OCI-LY1 (cell line): Measurements from ENCODE around the gene SCN2B.

ENCODE experiments used
- H2AFZ ChIP-seq: fragments of 200-600 bp; sonication (generic), shearing (Covaris generic); 2 replicates; pipeline ENCODE4 v1.6.0; 2014; ENCODE audit warnings: antibody characterized with exemption, mild to moderate bottlenecking, low read length
- H3F3A ChIP-seq: fragments of 200-600 bp; sonication (generic), shearing (Covaris generic); 2 replicates; pipeline ENCODE4 v1.6.0; 2014; ENCODE audit warnings: mild to moderate bottlenecking, antibody characterized with exemption, low read length, moderate library complexity; ENCODE audit not compliant: insufficient read depth
- H3K27ac ChIP-seq: fragments of 200-600 bp; sonication (generic); 2 replicates; pipeline ENCODE4 v1.5.1; 2014; ENCODE audit warnings: low read length, mixed run types, mild to moderate bottlenecking, low read depth; ENCODE audit not compliant: poor library complexity, severe bottlenecking
- H3K27me3 ChIP-seq: fragments of 200-600 bp; sonication (generic); 2 replicates; pipeline ENCODE4 v1.6.0; 2014; ENCODE audit warnings: antibody characterized with exemption, mild to moderate bottlenecking, low read length, moderate library complexity; ENCODE audit not compliant: insufficient read depth
- H3K36me3 ChIP-seq: fragments of 200-600 bp; sonication (generic); 2 replicates; pipeline ENCODE4 v1.6.1; 2014; ENCODE audit warnings: mild to moderate bottlenecking, antibody characterized with exemption, low read length, moderate library complexity, mixed read lengths; ENCODE audit not compliant: insufficient read depth
- H3K4me1 ChIP-seq: fragments of 200-600 bp; sonication (generic); 2 replicates; pipeline ENCODE4 v1.5.1; 2014; ENCODE audit warnings: mild to moderate bottlenecking, low read length, moderate library complexity; ENCODE audit not compliant: insufficient read depth, severe bottlenecking
- H3K4me2 ChIP-seq: fragments of 200-600 bp; sonication (generic), shearing (Covaris generic); 2 replicates; pipeline ENCODE4 v1.6.1; 2014; ENCODE audit warnings: low read length
- H3K4me3 ChIP-seq: fragments of 200-600 bp; sonication (generic); 2 replicates; pipeline ENCODE4 v1.5.1; 2014; ENCODE audit warnings: low read length, low read depth, mild to moderate bottlenecking, mixed read lengths; ENCODE audit not compliant: poor library complexity, severe bottlenecking
- H3K79me2 ChIP-seq: fragments of 200-600 bp; shearing (Covaris generic); 2 replicates; pipeline ENCODE4 v1.6.1; 2016; ENCODE audit warnings: mixed run types, low read length, mixed read lengths; ENCODE audit not compliant: insufficient read depth
- H3K9ac ChIP-seq: fragments of 200-600 bp; sonication (generic), shearing (Covaris generic); 2 replicates; pipeline ENCODE4 v1.6.1; 2014; ENCODE audit warnings: mild to moderate bottlenecking, low read length, mixed read lengths
- H3K9me2 ChIP-seq: fragments of 200-600 bp; sonication (generic), shearing (Covaris generic); 2 replicates; pipeline ENCODE4 v1.6.1; 2014; ENCODE audit warnings: low read depth, mild to moderate bottlenecking, low read length, mixed read lengths
- H3K9me3 ChIP-seq: fragments of 200-600 bp; shearing (Covaris generic); 2 replicates; pipeline ENCODE4 v1.6.1; 2014; ENCODE audit warnings: low read length, mixed read lengths
- H4K20me1 ChIP-seq: fragments of 200-600 bp; sonication (generic), shearing (Covaris generic); 2 replicates; pipeline ENCODE4 v1.6.0; 2016; ENCODE audit warnings: mild to moderate bottlenecking, low read length; ENCODE audit not compliant: insufficient read depth
- EZH2 ChIP-seq: fragments of 200-600 bp; sonication (generic), shearing (Covaris generic); IDR thresholded peaks from 2 replicates; pipeline ENCODE4 v1.8.0; 2017; ENCODE audit warnings: borderline replicate concordance, mixed run types, mild to moderate bottlenecking, antibody characterized with exemption, low read length, moderate library complexity, mixed read lengths
- TF ChIP-seq, protein P1 (sequence below): fragments of 200-600 bp; sonication (generic), shearing (Covaris generic); IDR thresholded peaks from 2 replicates; pipeline ENCODE4 v1.5.1; 2017; ENCODE audit warnings: mild to moderate bottlenecking, antibody characterized with exemption, low read length, moderate library complexity, mixed read lengths

Gene SCN2B

DNA sequence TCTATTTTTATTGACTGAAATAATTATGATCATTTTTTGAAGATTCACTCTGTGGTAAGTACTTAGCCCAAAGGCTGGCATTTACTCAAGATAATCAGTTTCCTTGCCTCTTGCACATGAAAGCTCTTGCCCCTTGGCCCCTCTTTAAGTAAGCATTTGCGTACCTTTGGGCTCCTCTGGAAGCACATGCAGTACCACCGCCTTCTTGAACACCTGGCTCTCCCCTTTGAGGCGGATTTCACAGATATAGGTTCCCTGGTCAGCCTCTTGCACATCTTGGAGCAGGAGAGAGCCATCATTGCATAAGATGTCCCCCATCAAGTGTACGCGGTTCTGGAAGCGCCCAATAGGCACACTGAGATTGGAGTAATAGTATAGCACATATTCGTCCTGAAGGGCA lies 33.9 kb upstream of the SCN2B start:
- H3K4me1 ChIP-seq = peaks cover 32% of the 10 kb centered on the region
- H3K4me3 ChIP-seq = no peak overlapping the region
- no peaks in the 10 kb centered on the region for H3K9me2 ChIP-seq
- H2AFZ ChIP-seq = no peak overlapping the region
- no peaks in the 10 kb centered on the region for H3K9me3 ChIP-seq
- no peak overlapping the region for H3K27ac ChIP-seq
- H3K4me2 ChIP-seq = no peak overlapping the region
- H3K9ac ChIP-seq = no peak overlapping the region
- H3K79me2 ChIP-seq = no peaks in the 10 kb centered on the region
- H4K20me1 ChIP-seq = no peaks in the 10 kb centered on the region
- no peaks in the 10 kb centered on the region for H3F3A ChIP-seq
- peaks cover 3% of the 10 kb centered on the region; the same call in 1 of the 2 replicates for H3K36me3 ChIP-seq
- no peaks in the 10 kb centered on the region for H3K27me3 ChIP-seq
- no peak for TF ChIP-seq EZH2
- TF ChIP-seq, protein P1, sequence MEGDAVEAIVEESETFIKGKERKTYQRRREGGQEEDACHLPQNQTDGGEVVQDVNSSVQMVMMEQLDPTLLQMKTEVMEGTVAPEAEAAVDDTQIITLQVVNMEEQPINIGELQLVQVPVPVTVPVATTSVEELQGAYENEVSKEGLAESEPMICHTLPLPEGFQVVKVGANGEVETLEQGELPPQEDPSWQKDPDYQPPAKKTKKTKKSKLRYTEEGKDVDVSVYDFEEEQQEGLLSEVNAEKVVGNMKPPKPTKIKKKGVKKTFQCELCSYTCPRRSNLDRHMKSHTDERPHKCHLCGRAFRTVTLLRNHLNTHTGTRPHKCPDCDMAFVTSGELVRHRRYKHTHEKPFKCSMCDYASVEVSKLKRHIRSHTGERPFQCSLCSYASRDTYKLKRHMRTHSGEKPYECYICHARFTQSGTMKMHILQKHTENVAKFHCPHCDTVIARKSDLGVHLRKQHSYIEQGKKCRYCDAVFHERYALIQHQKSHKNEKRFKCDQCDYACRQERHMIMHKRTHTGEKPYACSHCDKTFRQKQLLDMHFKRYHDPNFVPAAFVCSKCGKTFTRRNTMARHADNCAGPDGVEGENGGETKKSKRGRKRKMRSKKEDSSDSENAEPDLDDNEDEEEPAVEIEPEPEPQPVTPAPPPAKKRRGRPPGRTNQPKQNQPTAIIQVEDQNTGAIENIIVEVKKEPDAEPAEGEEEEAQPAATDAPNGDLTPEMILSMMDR = no peak

DNA sequence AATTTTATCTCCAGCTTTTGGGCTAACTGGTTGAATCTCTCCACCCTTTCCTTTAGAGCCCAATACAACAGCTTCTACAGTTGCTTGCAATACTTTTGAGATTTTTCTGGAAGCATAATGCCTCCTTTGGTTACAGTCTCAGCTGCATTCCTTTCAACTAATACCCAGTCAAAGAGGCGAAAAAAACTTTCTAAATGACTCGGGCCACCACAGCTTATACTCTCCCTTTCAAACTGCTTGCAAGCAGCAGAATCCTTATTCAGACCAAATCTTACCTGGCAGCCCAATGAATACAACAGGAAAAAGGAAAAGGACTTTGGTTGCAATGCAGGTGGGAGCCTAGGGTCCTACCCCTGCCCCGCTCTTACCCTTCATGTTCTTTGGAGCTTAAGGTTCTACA lies 32.6 kb upstream of the SCN2B start:
- Histone ChIP-seq H3K79me2 (no peaks in the 10 kb centered on the region), H3K4me1 (peaks cover 19% of the 10 kb centered on the region), H3K36me3 (peaks cover 3% of the 10 kb centered on the region; the same call in 1 of the 2 replicates), H4K20me1 (no peaks in the 10 kb centered on the region), H3K4me3 (no peak overlapping the region), H3K9me3 (no peaks in the 10 kb centered on the region), H3K27me3 (no peaks in the 10 kb centered on the region), H2AFZ (no peak overlapping the region), H3K27ac (no peak overlapping the region), H3K9me2 (no peaks in the 10 kb centered on the region), H3K9ac (no peak overlapping the region), H3K4me2 (no peak overlapping the region), H3F3A (no peaks in the 10 kb centered on the region)
- TF ChIP-seq, protein P1 = no peak
- TF ChIP-seq EZH2 = no peak

DNA sequence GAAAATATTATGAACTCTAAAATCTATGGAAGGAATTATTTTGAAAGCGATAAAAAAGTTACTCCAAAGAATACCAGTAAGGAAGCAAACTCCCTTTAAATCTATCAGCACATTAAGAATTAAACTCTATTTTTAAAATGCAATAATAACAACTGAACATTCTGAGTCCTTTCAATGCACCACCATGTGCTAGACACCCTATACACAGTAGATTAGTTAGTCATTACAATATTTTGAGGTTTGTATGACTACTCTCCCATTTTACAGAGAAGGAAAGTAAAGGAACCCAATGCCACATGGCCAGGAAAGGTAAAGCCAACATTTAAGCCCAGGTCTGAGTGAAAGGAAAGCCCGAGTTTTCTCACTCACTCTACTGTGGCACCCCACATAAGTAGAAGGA lies 30.6 kb upstream of the SCN2B start:
- no peaks in the 10 kb centered on the region for H3F3A ChIP-seq
- H3K27ac ChIP-seq = no peak overlapping the region
- peaks cover 3% of the 10 kb centered on the region for H3K36me3 ChIP-seq
- no peaks in the 10 kb centered on the region for H3K9me2 ChIP-seq
- no peak overlapping the region for H3K9ac ChIP-seq
- no peak overlapping the region for H3K4me2 ChIP-seq
- TF ChIP-seq, protein P1 = no peak
- TF ChIP-seq EZH2 = no peak
- no peaks in the 10 kb centered on the region for H3K79me2 ChIP-seq
- no peaks in the 10 kb centered on the region for H3K27me3 ChIP-seq
- H2AFZ ChIP-seq = no peak overlapping the region
- peaks cover 11% of the 10 kb centered on the region for H3K4me1 ChIP-seq
- H3K4me3 ChIP-seq = no peak overlapping the region
- H3K9me3 ChIP-seq = no peaks in the 10 kb centered on the region
- no peaks in the 10 kb centered on the region for H4K20me1 ChIP-seq
